ENCODE data around the gene MPL. TPM values are rescaled to one million over a fixed set of nuclear protein-coding genes. Genes with fewer than 3 reads are reported as not detected.

The MPL gene
- total RNA-seq, 6 donors from 2014 or later: 0.24 to 6.3 (median 0.74) TPM

DNA sequence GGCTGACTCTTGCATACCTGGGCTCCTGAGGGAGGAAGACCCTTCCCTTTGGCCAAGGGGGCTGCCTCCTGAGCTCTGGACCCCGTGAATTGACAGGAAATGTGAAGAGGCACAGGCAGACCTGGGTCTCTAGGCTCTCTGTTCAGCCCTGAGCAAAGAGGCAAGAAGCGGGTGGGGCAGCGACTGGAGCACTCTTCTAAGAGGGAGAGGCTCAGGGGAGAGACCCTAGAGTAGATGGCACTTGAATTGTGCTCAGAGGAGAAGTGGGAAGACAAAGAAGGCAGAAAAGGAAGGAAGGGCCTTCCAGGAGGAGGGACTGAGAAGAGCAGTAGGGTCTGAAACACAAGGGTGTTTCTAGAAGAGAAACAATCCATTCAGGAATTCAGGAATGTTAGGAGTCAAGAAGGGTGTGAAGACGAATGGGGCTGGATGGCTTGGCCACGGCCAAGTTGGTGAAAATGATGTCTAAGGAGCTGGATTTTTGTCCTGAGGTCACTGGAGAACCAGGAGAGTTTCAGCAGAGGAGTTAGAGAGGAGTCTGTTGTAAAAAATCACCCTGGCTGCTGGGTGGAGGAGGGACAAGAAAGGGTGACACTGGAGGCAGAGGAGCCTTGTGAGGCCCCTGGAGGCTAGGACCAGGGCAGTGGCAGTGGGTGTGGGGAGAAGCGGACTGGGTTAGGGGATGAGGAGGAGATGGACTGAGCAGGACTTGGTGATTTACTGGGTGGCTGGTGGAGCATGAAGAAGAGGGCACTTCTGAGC, 31.5 kb upstream of the MPL start:
- WGBS, 2 donors: 57 to 63% methylated on average over 6 of the region's 6 CpGs
- Histone ChIP-seq H3K4me1 (peaks cover 39 to 65% (median 48%) of the 10 kb centered on the region in 4 donors), H3K27me3 (no peaks in the 10 kb centered on the region), H3K27ac (peak overlapping the region; percentile 44 to 81 (median 70)), H3K4me3 (peak overlapping the region in 1 of 4 donors; percentile 46), H3K36me3 (peaks cover 0 to 23% (median 2%) of the 10 kb centered on the region in 4 donors), H3K9me3 (no peaks in the 10 kb centered on the region)
- peak in 1 of 2 donors; percentile 52 for DNase-seq
- no peak for TF ChIP-seq POLR2AphosphoS5 (IDR thresholded peaks at IDR 0.05)
- TF ChIP-seq, protein P1, sequence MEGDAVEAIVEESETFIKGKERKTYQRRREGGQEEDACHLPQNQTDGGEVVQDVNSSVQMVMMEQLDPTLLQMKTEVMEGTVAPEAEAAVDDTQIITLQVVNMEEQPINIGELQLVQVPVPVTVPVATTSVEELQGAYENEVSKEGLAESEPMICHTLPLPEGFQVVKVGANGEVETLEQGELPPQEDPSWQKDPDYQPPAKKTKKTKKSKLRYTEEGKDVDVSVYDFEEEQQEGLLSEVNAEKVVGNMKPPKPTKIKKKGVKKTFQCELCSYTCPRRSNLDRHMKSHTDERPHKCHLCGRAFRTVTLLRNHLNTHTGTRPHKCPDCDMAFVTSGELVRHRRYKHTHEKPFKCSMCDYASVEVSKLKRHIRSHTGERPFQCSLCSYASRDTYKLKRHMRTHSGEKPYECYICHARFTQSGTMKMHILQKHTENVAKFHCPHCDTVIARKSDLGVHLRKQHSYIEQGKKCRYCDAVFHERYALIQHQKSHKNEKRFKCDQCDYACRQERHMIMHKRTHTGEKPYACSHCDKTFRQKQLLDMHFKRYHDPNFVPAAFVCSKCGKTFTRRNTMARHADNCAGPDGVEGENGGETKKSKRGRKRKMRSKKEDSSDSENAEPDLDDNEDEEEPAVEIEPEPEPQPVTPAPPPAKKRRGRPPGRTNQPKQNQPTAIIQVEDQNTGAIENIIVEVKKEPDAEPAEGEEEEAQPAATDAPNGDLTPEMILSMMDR (IDR thresholded peaks at IDR 0.05): no peak
- TF ChIP-seq EP300 (IDR thresholded peaks at IDR 0.05): no peak
- TF ChIP-seq POLR2A (IDR thresholded peaks at IDR 0.05): no peak
- no peak for ATAC-seq (ENCODE audit: low FRiP score in 2 of 2)

DNA sequence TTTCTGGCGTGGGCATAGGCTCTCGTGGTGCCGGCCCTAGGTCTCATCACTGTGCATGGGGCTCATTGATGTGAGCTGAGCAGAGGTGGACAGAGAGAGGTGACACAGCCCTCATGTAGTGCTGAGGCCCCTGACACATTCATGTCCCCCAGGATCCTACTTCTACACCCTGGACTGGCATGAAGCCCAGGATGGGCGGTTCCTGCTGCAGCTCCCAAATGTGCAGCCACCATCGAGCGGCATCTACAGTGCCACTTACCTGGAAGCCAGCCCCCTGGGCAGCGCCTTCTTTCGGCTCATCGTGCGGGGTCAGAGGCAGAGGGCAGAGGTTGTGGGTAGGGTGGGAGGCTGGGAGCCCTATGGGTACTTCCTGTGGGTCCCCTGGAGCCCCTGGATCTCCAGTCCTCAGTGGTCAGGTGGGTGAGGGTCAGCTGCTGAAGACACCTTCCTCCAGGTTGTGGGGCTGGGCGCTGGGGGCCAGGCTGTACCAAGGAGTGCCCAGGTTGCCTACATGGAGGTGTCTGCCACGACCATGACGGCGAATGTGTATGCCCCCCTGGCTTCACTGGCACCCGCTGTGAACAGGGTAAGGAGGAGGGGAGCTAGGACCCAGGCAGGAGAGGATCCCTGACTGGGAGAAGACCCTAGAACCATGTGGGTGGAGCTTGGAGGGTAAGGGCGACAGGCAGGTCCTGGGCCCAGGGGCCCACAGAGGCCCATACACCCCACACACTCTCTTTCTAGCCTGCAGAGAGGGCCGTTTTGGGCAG, 30.7 kb upstream of the MPL start:
- WGBS, 2 donors: 73 to 91% methylated on average over 4 to 17 of the region's 17 CpGs
- TF ChIP-seq EP300 (IDR thresholded peaks at IDR 0.05) (no peak), POLR2A (IDR thresholded peaks at IDR 0.05) (no peak), POLR2AphosphoS5 (IDR thresholded peaks at IDR 0.05) (no peak)
- TF ChIP-seq, protein P1 (IDR thresholded peaks at IDR 0.05): no peak
- Histone ChIP-seq H3K27me3 (no peaks in the 10 kb centered on the region), H3K4me1 (peaks cover 39 to 65% (median 48%) of the 10 kb centered on the region in 4 donors), H3K9me3 (no peaks in the 10 kb centered on the region), H3K27ac (peak overlapping the region in 3 of 4 donors; percentile 63 to 81 (median 78)), H3K4me3 (no peak overlapping the region), H3K36me3 (peaks cover 0 to 27% (median 2%) of the 10 kb centered on the region in 4 donors)
- ATAC-seq (ENCODE audit: low FRiP score in 2 of 2) (no peak), DNase-seq (peak; percentile 41 to 50)

GRCh38 chr1:43307458-43308158, 30.0 kb upstream of the MPL start:
- TF ChIP-seq, protein P1 (IDR thresholded peaks at IDR 0.05): no peak
- TF ChIP-seq POLR2AphosphoS5 (IDR thresholded peaks at IDR 0.05) (no peak), EP300 (IDR thresholded peaks at IDR 0.05) (no peak), POLR2A (IDR thresholded peaks at IDR 0.05) (no peak)
- ATAC-seq (ENCODE audit: low FRiP score in 2 of 2): no peak
- H3K4me1 ChIP-seq: peaks cover 39 to 61% (median 48%) of the 10 kb centered on the region in 4 donors
- H3K4me3 ChIP-seq: no peak overlapping the region
- DNase-seq: no peak
- H3K36me3 ChIP-seq: peaks cover 0 to 34% (median 2%) of the 10 kb centered on the region in 4 donors
- no peaks in the 10 kb centered on the region for H3K9me3 ChIP-seq
- WGBS, 2 donors: 96% methylated on average over 6 to 9 of the region's 9 CpGs
- H3K27me3 ChIP-seq: no peaks in the 10 kb centered on the region
- H3K27ac ChIP-seq: peak overlapping the region in 3 of 4 donors; percentile 40 to 81 (median 63)

GRCh38 chr1:43308635-43309404, 28.8 kb upstream of the MPL start:
- WGBS, 2 donors: 93 to 95% methylated on average over 16 to 18 of the region's 20 CpGs
- DNase-seq: peak in 1 of 2 donors; percentile 17

More at GRCh38 chr1:43308635-43309404, 28.8 kb upstream of the MPL start:
- TF ChIP-seq EP300 (IDR thresholded peaks at IDR 0.05): no peak
- no peak for TF ChIP-seq POLR2A (IDR thresholded peaks at IDR 0.05)
- TF ChIP-seq, protein P1 (IDR thresholded peaks at IDR 0.05): no peak
- Histone ChIP-seq H3K9me3 (no peaks in the 10 kb centered on the region), H3K4me3 (no peak overlapping the region), H3K27me3 (no peaks in the 10 kb centered on the region), H3K4me1 (peaks cover 36 to 49% (median 40%) of the 10 kb centered on the region in 4 donors), H3K27ac (peak overlapping the region in 2 of 4 donors; percentile 42 to 81), H3K36me3 (peaks cover 0 to 41% (median 8%) of the 10 kb centered on the region in 4 donors)
- no peak for ATAC-seq (ENCODE audit: low FRiP score in 2 of 2)

Data from upper lobe of left lung (tissue), 6 donors.